ENCODE data around the gene ARHGAP45.

ARHGAP45 gene

GRCh38 chr19:1040476-1041271 lies 26.3 kb upstream of the ARHGAP45 start:
- H3K27me3 ChIP-seq (ENCODE audit: insufficient read depth, low read length), result no peaks in the 10 kb centered on the region
- H3K4me1 ChIP-seq (ENCODE audit: insufficient read depth, low read length), result no peaks in the 10 kb centered on the region
- 5% methylated on average over 27 of the region's 27 CpGs for WGBS
- H3K27ac ChIP-seq (ENCODE audit: low read depth, low read length), result peak overlapping the region; percentile 5; the same call in 1 of the 2 replicates
- H3K9me3 ChIP-seq (ENCODE audit: insufficient read depth, low read depth, low read length), result no peaks in the 10 kb centered on the region
- H3K36me3 ChIP-seq (ENCODE audit: insufficient read depth, low read length), result peaks cover 25% of the 10 kb centered on the region
- H3K4me3 ChIP-seq (ENCODE audit: low read length), result peak overlapping the region; percentile 73
- peak overlapping the region; percentile 42 for H3K9ac ChIP-seq (ENCODE audit: low read depth, low read length)

DNA sequence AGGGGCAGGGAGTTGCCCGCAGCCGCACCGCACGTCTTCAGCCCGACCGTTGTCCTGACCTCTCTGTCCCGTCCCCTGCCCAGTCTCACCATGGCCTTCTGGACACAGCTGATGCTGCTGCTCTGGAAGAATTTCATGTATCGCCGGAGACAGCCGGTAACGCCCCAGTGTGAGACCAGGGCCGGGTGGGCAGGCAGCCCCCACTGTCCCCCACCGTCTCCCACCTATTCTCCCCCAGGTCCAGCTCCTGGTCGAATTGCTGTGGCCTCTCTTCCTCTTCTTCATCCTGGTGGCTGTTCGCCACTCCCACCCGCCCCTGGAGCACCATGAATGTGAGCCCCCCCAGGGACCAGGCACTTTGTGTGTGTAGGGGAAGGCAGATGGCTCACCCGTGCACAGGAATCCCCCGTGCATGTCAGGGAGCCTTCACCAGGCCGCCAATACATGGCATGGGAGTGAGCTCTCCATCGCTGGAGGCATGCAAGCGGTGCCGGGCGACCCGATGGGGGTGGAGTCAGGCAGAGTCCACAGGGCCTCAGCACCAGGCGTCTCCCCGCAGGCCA lies 25.6 kb upstream of the ARHGAP45 start:
- peak overlapping the region; percentile 73 for H3K4me3 ChIP-seq (ENCODE audit: low read length)
- peaks cover 18% of the 10 kb centered on the region for H3K36me3 ChIP-seq (ENCODE audit: insufficient read depth, low read length)
- H3K9ac ChIP-seq (ENCODE audit: low read depth, low read length), result no peak overlapping the region
- 56% methylated on average over 26 of the region's 26 CpGs for WGBS
- no peak overlapping the region for H3K27ac ChIP-seq (ENCODE audit: low read depth, low read length)
- no peaks in the 10 kb centered on the region for H3K9me3 ChIP-seq (ENCODE audit: insufficient read depth, low read depth, low read length)
- no peaks in the 10 kb centered on the region for H3K27me3 ChIP-seq (ENCODE audit: insufficient read depth, low read length)
- H3K4me1 ChIP-seq (ENCODE audit: insufficient read depth, low read length), result no peaks in the 10 kb centered on the region

- Histone ChIP-seq H3K9me3 (ENCODE audit: insufficient read depth, low read depth, low read length) (no peaks in the 10 kb centered on the region), H3K27me3 (ENCODE audit: insufficient read depth, low read length) (no peaks in the 10 kb centered on the region), H3K36me3 (ENCODE audit: insufficient read depth, low read length) (peaks cover 12% of the 10 kb centered on the region), H3K4me3 (ENCODE audit: low read length) (no peak overlapping the region), H3K27ac (ENCODE audit: low read depth, low read length) (no peak overlapping the region), H3K4me1 (ENCODE audit: insufficient read depth, low read length) (no peaks in the 10 kb centered on the region), H3K9ac (ENCODE audit: low read depth, low read length) (no peak overlapping the region)
- WGBS, result 91% methylated on average over 43 of the region's 43 CpGs
These were observed 24.9 kb upstream of the ARHGAP45 start for GRCh38 chr19:1041835-1042685.

- no peak overlapping the region for H3K9ac ChIP-seq (ENCODE audit: low read depth, low read length)
- WGBS, result 83% methylated on average over 23 of the region's 23 CpGs
These were observed 24.1 kb upstream of the ARHGAP45 start for GRCh38 chr19:1042689-1043511.

GRCh38 chr19:1045247-1045603 lies 21.7 kb upstream of the ARHGAP45 start:
- 72% methylated on average over 10 of the region's 10 CpGs for WGBS
- Histone ChIP-seq H3K4me3 (ENCODE audit: low read length) (no peak overlapping the region), H3K27ac (ENCODE audit: low read depth, low read length) (no peak overlapping the region), H3K9ac (ENCODE audit: low read depth, low read length) (no peak overlapping the region), H3K36me3 (ENCODE audit: insufficient read depth, low read length) (no peaks in the 10 kb centered on the region), H3K4me1 (ENCODE audit: insufficient read depth, low read length) (no peaks in the 10 kb centered on the region), H3K27me3 (ENCODE audit: insufficient read depth, low read length) (no peaks in the 10 kb centered on the region), H3K9me3 (ENCODE audit: insufficient read depth, low read depth, low read length) (no peaks in the 10 kb centered on the region)

More at GRCh38 chr19:1042689-1043511, 24.1 kb upstream of the ARHGAP45 start:
- H3K4me1 ChIP-seq (ENCODE audit: insufficient read depth, low read length), result no peaks in the 10 kb centered on the region
- no peak overlapping the region for H3K4me3 ChIP-seq (ENCODE audit: low read length)
- peaks cover 6% of the 10 kb centered on the region for H3K36me3 ChIP-seq (ENCODE audit: insufficient read depth, low read length)
- no peaks in the 10 kb centered on the region for H3K9me3 ChIP-seq (ENCODE audit: insufficient read depth, low read depth, low read length)
- no peaks in the 10 kb centered on the region for H3K27me3 ChIP-seq (ENCODE audit: insufficient read depth, low read length)
- no peak overlapping the region for H3K27ac ChIP-seq (ENCODE audit: low read depth, low read length)

DNA sequence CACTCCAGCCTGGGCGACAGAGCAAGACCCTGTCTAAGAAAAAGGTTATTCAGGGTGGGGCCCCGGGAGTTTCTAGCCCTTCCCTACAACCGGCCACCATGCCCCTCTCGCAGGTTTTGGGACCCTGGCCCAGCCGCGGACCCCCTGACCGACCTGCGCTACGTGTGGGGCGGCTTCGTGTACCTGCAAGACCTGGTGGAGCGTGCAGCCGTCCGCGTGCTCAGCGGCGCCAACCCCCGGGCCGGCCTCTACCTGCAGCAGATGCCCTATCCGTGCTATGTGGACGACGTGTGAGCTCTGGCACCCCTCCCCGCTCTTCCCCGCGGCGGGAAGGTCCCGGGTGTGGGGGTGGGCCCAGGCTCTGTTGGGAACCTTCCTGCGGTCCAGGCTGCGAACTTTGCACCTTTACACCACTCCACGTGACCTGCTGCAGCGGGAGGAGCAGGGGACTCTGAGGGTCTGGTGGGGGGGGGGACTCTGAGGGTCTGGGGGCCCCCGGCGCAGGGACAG lies 20.8 kb upstream of the ARHGAP45 start:
- no peaks in the 10 kb centered on the region for H3K4me1 ChIP-seq (ENCODE audit: insufficient read depth, low read length)
- H3K27ac ChIP-seq (ENCODE audit: low read depth, low read length), result no peak overlapping the region

DNA sequence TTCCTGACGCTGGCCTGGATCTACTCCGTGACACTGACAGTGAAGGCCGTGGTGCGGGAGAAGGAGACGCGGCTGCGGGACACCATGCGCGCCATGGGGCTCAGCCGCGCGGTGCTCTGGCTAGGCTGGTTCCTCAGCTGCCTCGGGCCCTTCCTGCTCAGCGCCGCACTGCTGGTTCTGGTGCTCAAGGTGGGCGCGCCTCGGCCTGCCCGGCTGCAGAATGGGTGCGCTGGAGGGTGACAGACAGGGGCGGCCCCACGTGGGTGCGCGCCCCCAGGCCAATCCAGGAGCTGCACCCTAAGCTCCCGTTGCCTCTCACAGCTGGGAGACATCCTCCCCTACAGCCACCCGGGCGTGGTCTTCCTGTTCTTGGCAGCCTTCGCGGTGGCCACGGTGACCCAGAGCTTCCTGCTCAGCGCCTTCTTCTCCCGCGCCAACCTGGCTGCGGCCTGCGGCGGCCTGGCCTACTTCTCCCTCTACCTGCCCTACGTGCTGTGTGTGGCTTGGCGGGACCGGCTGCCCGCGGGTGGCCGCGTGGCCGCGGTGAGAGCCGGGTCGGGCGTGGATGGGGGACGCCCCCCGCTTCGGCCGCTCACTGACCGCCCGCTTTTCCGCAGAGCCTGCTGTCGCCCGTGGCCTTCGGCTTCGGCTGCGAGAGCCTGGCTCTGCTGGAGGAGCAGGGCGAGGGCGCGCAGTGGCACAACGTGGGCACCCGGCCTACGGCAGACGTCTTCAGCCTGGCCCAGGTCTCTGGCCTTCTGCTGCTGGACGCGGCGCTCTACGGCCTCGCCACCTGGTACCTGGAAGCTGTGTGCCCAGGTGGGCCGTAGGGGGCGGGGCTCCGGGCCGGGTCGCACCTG lies 19.9 kb upstream of the ARHGAP45 start:
- Histone ChIP-seq H3K27me3 (ENCODE audit: insufficient read depth, low read length) (no peaks in the 10 kb centered on the region), H3K27ac (ENCODE audit: low read depth, low read length) (no peak overlapping the region), H3K4me3 (ENCODE audit: low read length) (no peak overlapping the region), H3K4me1 (ENCODE audit: insufficient read depth, low read length) (no peaks in the 10 kb centered on the region), H3K9ac (ENCODE audit: low read depth, low read length) (no peak overlapping the region), H3K36me3 (ENCODE audit: insufficient read depth, low read length) (no peaks in the 10 kb centered on the region), H3K9me3 (ENCODE audit: insufficient read depth, low read depth, low read length) (no peaks in the 10 kb centered on the region)
- WGBS, result 94% methylated on average over 77 of the region's 77 CpGs

More for the DNA sequence above, 20.8 kb upstream of the ARHGAP45 start:
- no peaks in the 10 kb centered on the region for H3K27me3 ChIP-seq (ENCODE audit: insufficient read depth, low read length)
- no peaks in the 10 kb centered on the region for H3K36me3 ChIP-seq (ENCODE audit: insufficient read depth, low read length)
- no peak overlapping the region for H3K9ac ChIP-seq (ENCODE audit: low read depth, low read length)
- H3K9me3 ChIP-seq (ENCODE audit: insufficient read depth, low read depth, low read length), result no peaks in the 10 kb centered on the region
- H3K4me3 ChIP-seq (ENCODE audit: low read length), result no peak overlapping the region
- WGBS, result 90% methylated on average over 33 of the region's 33 CpGs

DNA sequence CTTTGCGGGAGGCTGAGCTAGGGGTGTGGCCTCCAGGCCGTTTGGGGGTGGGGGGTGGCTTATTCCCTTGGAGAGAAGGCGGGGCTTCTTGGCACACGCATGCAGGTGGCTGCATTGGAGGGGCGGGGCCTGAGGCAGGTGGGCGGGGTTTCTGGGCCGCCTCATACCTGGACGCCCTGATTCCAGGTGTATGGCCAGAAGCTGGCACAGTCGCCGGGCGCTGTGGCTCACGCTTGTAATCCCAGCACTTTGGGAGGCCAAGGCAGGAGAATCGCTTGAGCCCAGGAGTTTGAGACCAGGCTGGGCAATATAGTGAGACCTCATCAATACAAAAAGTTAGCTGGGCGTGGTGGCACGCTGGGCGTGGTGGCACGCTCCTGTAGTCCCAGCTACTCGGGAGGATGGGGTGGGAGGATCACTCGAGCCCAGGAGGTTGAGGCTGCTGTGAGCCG lies 19.2 kb upstream of the ARHGAP45 start:
- no peaks in the 10 kb centered on the region for H3K36me3 ChIP-seq (ENCODE audit: insufficient read depth, low read length)
- no peak overlapping the region for H3K9ac ChIP-seq (ENCODE audit: low read depth, low read length)
- no peak overlapping the region for H3K4me3 ChIP-seq (ENCODE audit: low read length)
- H3K27me3 ChIP-seq (ENCODE audit: insufficient read depth, low read length), result no peaks in the 10 kb centered on the region
- no peaks in the 10 kb centered on the region for H3K4me1 ChIP-seq (ENCODE audit: insufficient read depth, low read length)
- 91% methylated on average over 20 of the region's 20 CpGs for WGBS
- no peaks in the 10 kb centered on the region for H3K9me3 ChIP-seq (ENCODE audit: insufficient read depth, low read depth, low read length)
- no peak overlapping the region for H3K27ac ChIP-seq (ENCODE audit: low read depth, low read length)

- no peak overlapping the region for H3K9ac ChIP-seq (ENCODE audit: low read depth, low read length)
- no peak overlapping the region for H3K27ac ChIP-seq (ENCODE audit: low read depth, low read length)
- no peaks in the 10 kb centered on the region for H3K9me3 ChIP-seq (ENCODE audit: insufficient read depth, low read depth, low read length)
- H3K27me3 ChIP-seq (ENCODE audit: insufficient read depth, low read length), result no peaks in the 10 kb centered on the region
- no peak overlapping the region for H3K4me3 ChIP-seq (ENCODE audit: low read length)
- no peaks in the 10 kb centered on the region for H3K36me3 ChIP-seq (ENCODE audit: insufficient read depth, low read length)
- H3K4me1 ChIP-seq (ENCODE audit: insufficient read depth, low read length), result no peaks in the 10 kb centered on the region
- 88% methylated on average over 15 of the region's 17 CpGs for WGBS
These were observed 17.9 kb upstream of the ARHGAP45 start for GRCh38 chr19:1049106-1049505.

- Histone ChIP-seq H3K27me3 (ENCODE audit: insufficient read depth, low read length) (no peaks in the 10 kb centered on the region), H3K9ac (ENCODE audit: low read depth, low read length) (no peak overlapping the region), H3K36me3 (ENCODE audit: insufficient read depth, low read length) (0 out of 2 replicates have a peak, but pooled peaks cover 1% of the 10 kb centered on the region), H3K27ac (ENCODE audit: low read depth, low read length) (no peak overlapping the region), H3K4me3 (ENCODE audit: low read length) (no peak overlapping the region), H3K9me3 (ENCODE audit: insufficient read depth, low read depth, low read length) (no peaks in the 10 kb centered on the region), H3K4me1 (ENCODE audit: insufficient read depth, low read length) (no peaks in the 10 kb centered on the region)
- 52% methylated on average over 7 of the region's 11 CpGs for WGBS
These were observed 17.2 kb upstream of the ARHGAP45 start for GRCh38 chr19:1049800-1050199.

All from HUES64 (cell line).